Measurements from ENCODE around the gene LATS2. TPM values are rescaled to one million over a fixed set of nuclear protein-coding genes. Genes with fewer than 3 reads are reported as not detected.

LATS2 gene
- total and polyA plus RNA-seq, 3 experiments from 2014 or later: 0.66 to 1.9 (median 1.4) TPM

DNA sequence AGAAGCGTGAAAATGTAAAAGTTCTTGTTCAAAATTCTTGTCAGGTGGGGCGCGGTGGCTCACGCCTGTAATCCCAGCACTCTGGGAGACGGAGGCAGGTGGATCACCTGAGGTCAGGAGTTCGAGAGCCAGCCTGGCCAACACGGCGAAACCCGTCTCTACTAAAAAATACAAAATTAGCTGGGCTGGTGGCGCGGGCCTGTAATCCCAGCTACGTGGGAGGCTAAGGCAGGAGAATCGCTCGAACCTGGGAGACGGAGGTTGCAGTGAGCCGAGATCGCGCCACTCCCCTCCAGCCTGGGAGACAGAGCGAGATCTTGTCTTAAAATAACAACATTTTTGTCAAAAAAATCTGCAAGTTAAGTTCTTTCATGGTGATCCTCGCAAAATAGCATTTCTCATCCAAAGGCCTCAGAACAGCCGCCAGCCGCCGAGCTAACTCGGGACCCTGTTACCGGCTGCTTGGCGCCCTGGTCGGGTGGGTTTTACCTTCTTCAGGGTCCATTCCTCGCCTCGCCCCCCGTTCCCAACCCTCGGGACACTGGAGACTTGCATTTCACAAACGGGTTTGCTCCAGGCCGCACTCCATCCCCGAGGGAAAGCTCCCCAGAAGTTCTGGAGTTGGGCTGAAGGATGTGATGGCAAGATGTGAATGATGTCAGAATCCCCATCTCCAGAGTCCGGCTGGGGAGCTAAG lies 1.6 kb downstream of the LATS2 start:
- Histone ChIP-seq H3K4me1 (ENCODE audit: insufficient read depth, low read length) (peaks cover 6% of the 10 kb centered on the region), H3K27ac (ENCODE audit: low read depth, low read length) (no peak overlapping the region), H3K27me3 (ENCODE audit: insufficient read depth, low read length, poor library complexity, severe bottlenecking) (no peaks in the 10 kb centered on the region), H3K36me3 (ENCODE audit: insufficient read depth, low read length) (no peaks in the 10 kb centered on the region), H3K9me3 (ENCODE audit: low read length) (no peaks in the 10 kb centered on the region), H3K4me3 (ENCODE audit: low read length) (no peak overlapping the region)
- Mint-ChIP-seq H3K36me3 (peaks cover 0 to 1% (median 0%) of the 10 kb centered on the region in 3 donors), H3K4me1 (peaks cover 9 to 13% (median 10%) of the 10 kb centered on the region in 3 donors), H3K27me3 (peaks cover 21 to 53% of the 10 kb centered on the region in 2 donors), H3K9me3 (no peaks in the 10 kb centered on the region), H3K27ac (peak overlapping the region in 3 of 8 donors; percentile 29 to 76 (median 58)), H3K4me3 (peak overlapping the region; percentile 51 to 90 (median 77))
- CTCF ChIA-PET: interaction anchor here (1.1 kb wide), 1 partner anchor 1197 kb away, joined by 3 read pairs; no protein-coding TSS in a partner anchor
- no peak for DNase-seq
- POLR2A ChIA-PET: no interaction called here

DNA sequence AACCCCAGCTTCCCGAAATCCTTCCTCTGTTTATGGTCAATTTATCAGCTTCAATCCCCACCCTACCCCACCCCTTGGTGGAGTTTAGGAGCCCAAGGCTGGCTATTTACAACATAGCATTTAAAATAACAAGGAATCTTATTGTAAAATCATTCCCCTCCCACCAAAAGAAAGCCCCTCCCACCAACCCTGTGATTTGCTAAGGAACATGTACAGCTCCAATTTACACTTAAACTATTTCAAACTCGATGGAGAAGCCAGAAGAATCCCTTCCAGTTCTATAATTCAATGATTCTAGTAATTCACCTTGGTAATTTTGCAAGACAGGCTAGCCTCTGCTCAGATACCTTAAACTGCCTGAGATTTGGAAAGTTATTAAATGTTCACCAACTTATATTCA lies 3.0 kb downstream of the LATS2 start:
- ChIA-PET POLR2A (no interaction called here), CTCF (no interaction called here)
- peaks cover 0 to 1% (median 0%) of the 10 kb centered on the region in 3 donors for H3K36me3 Mint-ChIP-seq
- H3K9me3 ChIP-seq (ENCODE audit: low read length): no peaks in the 10 kb centered on the region
- DNase-seq: no peak
- H3K27me3 ChIP-seq (ENCODE audit: insufficient read depth, low read length, poor library complexity, severe bottlenecking): no peaks in the 10 kb centered on the region
- peaks cover 18 to 47% of the 10 kb centered on the region in 2 donors for H3K27me3 Mint-ChIP-seq
- peaks cover 9 to 19% (median 14%) of the 10 kb centered on the region in 3 donors for H3K4me1 Mint-ChIP-seq
- no peak overlapping the region for H3K27ac ChIP-seq (ENCODE audit: low read depth, low read length)
- peaks cover 6% of the 10 kb centered on the region for H3K4me1 ChIP-seq (ENCODE audit: insufficient read depth, low read length)
- no peaks in the 10 kb centered on the region for H3K36me3 ChIP-seq (ENCODE audit: insufficient read depth, low read length)
- peak overlapping the region in 4 of 7 donors; percentile 8 to 79 (median 68) for H3K4me3 Mint-ChIP-seq
- no peaks in the 10 kb centered on the region for H3K9me3 Mint-ChIP-seq
- no peak overlapping the region for H3K4me3 ChIP-seq (ENCODE audit: low read length)
- peak overlapping the region in 2 of 8 donors; percentile 11 to 19 for H3K27ac Mint-ChIP-seq

- no peak overlapping the region for H3K4me3 ChIP-seq (ENCODE audit: low read length)
- H3K9me3 Mint-ChIP-seq: no peaks in the 10 kb centered on the region
- no peak overlapping the region for H3K27ac ChIP-seq (ENCODE audit: low read depth, low read length)
- H3K36me3 Mint-ChIP-seq: peaks cover 0 to 3% (median 0%) of the 10 kb centered on the region in 3 donors
- H3K27me3 ChIP-seq (ENCODE audit: insufficient read depth, low read length, poor library complexity, severe bottlenecking): no peaks in the 10 kb centered on the region
- POLR2A ChIA-PET: no interaction called here
- CTCF ChIA-PET: no interaction called here
- no peaks in the 10 kb centered on the region for H3K36me3 ChIP-seq (ENCODE audit: insufficient read depth, low read length)
- no peaks in the 10 kb centered on the region for H3K9me3 ChIP-seq (ENCODE audit: low read length)
- no peak overlapping the region for H3K27ac Mint-ChIP-seq
- peaks cover 7 to 16% (median 15%) of the 10 kb centered on the region in 3 donors for H3K4me1 Mint-ChIP-seq
- no peaks in the 10 kb centered on the region for H3K4me1 ChIP-seq (ENCODE audit: insufficient read depth, low read length)
- no peak for DNase-seq
- peaks cover 8 to 37% of the 10 kb centered on the region in 2 donors for H3K27me3 Mint-ChIP-seq
- H3K4me3 Mint-ChIP-seq: no peak overlapping the region
Measured at GRCh38 chr13:21055511-21056045, 5.8 kb downstream of the LATS2 start.

GRCh38 chr13:21055016-21055415 lies 6.4 kb downstream of the LATS2 start:
- Histone ChIP-seq H3K4me1 (ENCODE audit: insufficient read depth, low read length) (no peaks in the 10 kb centered on the region), H3K4me3 (ENCODE audit: low read length) (no peak overlapping the region), H3K27ac (ENCODE audit: low read depth, low read length) (no peak overlapping the region), H3K36me3 (ENCODE audit: insufficient read depth, low read length) (no peaks in the 10 kb centered on the region), H3K27me3 (ENCODE audit: insufficient read depth, low read length, poor library complexity, severe bottlenecking) (no peaks in the 10 kb centered on the region), H3K9me3 (ENCODE audit: low read length) (no peaks in the 10 kb centered on the region)
- ChIA-PET CTCF (no interaction called here), POLR2A (no interaction called here)
- Mint-ChIP-seq H3K27ac (no peak overlapping the region), H3K36me3 (peaks cover 0 to 3% (median 0%) of the 10 kb centered on the region in 3 donors), H3K9me3 (no peaks in the 10 kb centered on the region), H3K27me3 (peaks cover 6 to 39% of the 10 kb centered on the region in 2 donors), H3K4me3 (no peak overlapping the region), H3K4me1 (peaks cover 4 to 16% (median 16%) of the 10 kb centered on the region in 3 donors)
- DNase-seq: no peak

DNA sequence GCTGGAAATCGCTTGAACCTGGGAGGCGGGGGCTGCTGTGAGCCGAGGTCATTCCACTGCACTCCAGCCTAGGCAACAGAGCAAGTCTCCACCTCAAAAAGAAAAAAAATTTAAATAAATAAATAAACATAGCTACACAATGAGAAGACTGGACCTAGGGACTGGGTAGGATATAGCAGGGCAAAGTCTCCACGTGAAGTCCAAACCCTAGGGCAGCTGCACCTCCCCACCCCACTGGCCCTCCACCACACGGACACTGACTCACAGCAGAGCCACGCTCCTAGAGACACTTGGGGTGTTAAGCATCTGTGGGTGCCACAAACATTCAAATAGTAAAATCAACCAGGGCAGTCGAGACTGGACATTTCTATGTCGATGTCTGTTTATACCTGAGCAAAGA lies 7.1 kb downstream of the LATS2 start:
- Mint-ChIP-seq H3K9me3 (no peaks in the 10 kb centered on the region), H3K4me3 (no peak overlapping the region), H3K27ac (peak overlapping the region in 1 of 8 donors; percentile 26), H3K27me3 (peaks cover 3 to 33% of the 10 kb centered on the region in 2 donors), H3K4me1 (peaks cover 3 to 16% (median 16%) of the 10 kb centered on the region in 3 donors), H3K36me3 (peaks cover 0 to 3% (median 0%) of the 10 kb centered on the region in 3 donors)
- Histone ChIP-seq H3K36me3 (ENCODE audit: insufficient read depth, low read length) (no peaks in the 10 kb centered on the region), H3K9me3 (ENCODE audit: low read length) (no peaks in the 10 kb centered on the region), H3K4me3 (ENCODE audit: low read length) (no peak overlapping the region), H3K27ac (ENCODE audit: low read depth, low read length) (no peak overlapping the region), H3K27me3 (ENCODE audit: insufficient read depth, low read length, poor library complexity, severe bottlenecking) (no peaks in the 10 kb centered on the region), H3K4me1 (ENCODE audit: insufficient read depth, low read length) (no peaks in the 10 kb centered on the region)
- DNase-seq: no peak
- ChIA-PET CTCF (interaction anchor here (0.6 kb wide), 1 partner anchor 126 kb away, joined by 4 read pairs; no protein-coding TSS in a partner anchor), POLR2A (no interaction called here)

- H3K36me3 Mint-ChIP-seq: peaks cover 0 to 5% (median 0%) of the 10 kb centered on the region in 3 donors
- H3K4me3 Mint-ChIP-seq: peak overlapping the region in 2 of 7 donors; percentile 12 to 46
- no peaks in the 10 kb centered on the region for H3K36me3 ChIP-seq (ENCODE audit: insufficient read depth, low read length)
- no peak for DNase-seq
- peak overlapping the region in 3 of 8 donors; percentile 13 to 64 (median 24) for H3K27ac Mint-ChIP-seq
- CTCF ChIA-PET: no interaction called here
- no peaks in the 10 kb centered on the region for H3K9me3 ChIP-seq (ENCODE audit: low read length)
- no peaks in the 10 kb centered on the region for H3K4me1 ChIP-seq (ENCODE audit: insufficient read depth, low read length)
- POLR2A ChIA-PET: no interaction called here
- H3K27me3 ChIP-seq (ENCODE audit: insufficient read depth, low read length, poor library complexity, severe bottlenecking): no peaks in the 10 kb centered on the region
- no peaks in the 10 kb centered on the region for H3K9me3 Mint-ChIP-seq
- H3K4me1 Mint-ChIP-seq: peaks cover 3 to 12% (median 9%) of the 10 kb centered on the region in 3 donors
- H3K4me3 ChIP-seq (ENCODE audit: low read length): no peak overlapping the region
- no peak overlapping the region for H3K27ac ChIP-seq (ENCODE audit: low read depth, low read length)
- peaks cover 3 to 26% of the 10 kb centered on the region in 2 donors for H3K27me3 Mint-ChIP-seq
Measured at GRCh38 chr13:21053231-21053630, 8.2 kb downstream of the LATS2 start.

DNA sequence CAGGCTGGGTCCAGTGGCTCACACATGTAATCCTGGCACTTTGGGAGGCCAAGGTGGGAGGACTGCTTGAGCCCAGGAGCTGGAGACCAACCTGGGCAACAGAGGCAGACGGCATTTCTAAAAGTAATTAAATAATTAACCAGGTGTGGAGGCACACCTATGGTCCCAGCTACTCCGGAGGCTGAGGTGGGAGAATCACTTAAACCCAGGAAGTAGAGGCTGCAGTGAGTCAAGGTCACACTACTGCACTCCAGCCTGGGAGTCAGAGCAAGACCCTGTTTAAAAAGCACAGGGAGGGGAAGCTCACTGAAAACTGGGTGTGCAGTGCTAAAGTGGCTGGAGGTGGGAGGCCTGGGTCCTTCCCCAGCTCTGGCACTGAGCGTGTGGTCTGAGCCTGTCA lies 9.7 kb downstream of the LATS2 start:
- POLR2A ChIA-PET: no interaction called here
- peak overlapping the region in 1 of 7 donors; percentile 23 for H3K4me3 Mint-ChIP-seq
- no peak for DNase-seq
- H3K4me1 Mint-ChIP-seq: peaks cover 3 to 12% (median 9%) of the 10 kb centered on the region in 3 donors
- H3K9me3 ChIP-seq (ENCODE audit: low read length): no peaks in the 10 kb centered on the region
- H3K4me3 ChIP-seq (ENCODE audit: low read length): no peak overlapping the region
- H3K27ac ChIP-seq (ENCODE audit: low read depth, low read length): no peak overlapping the region
- no peaks in the 10 kb centered on the region for H3K27me3 ChIP-seq (ENCODE audit: insufficient read depth, low read length, poor library complexity, severe bottlenecking)
- H3K36me3 ChIP-seq (ENCODE audit: insufficient read depth, low read length): no peaks in the 10 kb centered on the region
- CTCF ChIA-PET: no interaction called here
- H3K27ac Mint-ChIP-seq: peak overlapping the region in 1 of 8 donors; percentile 58
- H3K4me1 ChIP-seq (ENCODE audit: insufficient read depth, low read length): no peaks in the 10 kb centered on the region
- peaks cover 3 to 23% of the 10 kb centered on the region in 2 donors for H3K27me3 Mint-ChIP-seq
- peaks cover 0 to 5% (median 0%) of the 10 kb centered on the region in 3 donors for H3K36me3 Mint-ChIP-seq
- no peaks in the 10 kb centered on the region for H3K9me3 Mint-ChIP-seq
